GM12864 (cell line): ENCODE data around the gene ULK3.

Experiments used
- DNase-seq: peaks from one replicate; pipeline ENCODE4 v3.0.0-alpha.2; 2011; ENCODE audit warnings: low read depth
- H3K4me3 ChIP-seq: 2 replicates; pipeline ENCODE4 v1.5.1; 2011; ENCODE audit warnings: mild to moderate bottlenecking, low read depth, low read length, control low read depth
- CTCF ChIP-seq: IDR thresholded peaks from 2 replicates; pipeline ENCODE4 v1.5.1; 2011; ENCODE audit warnings: low read depth, mild to moderate bottlenecking, moderate library complexity, low read length, control low read depth, inconsistent platforms; ENCODE audit errors: missing control alignments

The ULK3 gene

DNA sequence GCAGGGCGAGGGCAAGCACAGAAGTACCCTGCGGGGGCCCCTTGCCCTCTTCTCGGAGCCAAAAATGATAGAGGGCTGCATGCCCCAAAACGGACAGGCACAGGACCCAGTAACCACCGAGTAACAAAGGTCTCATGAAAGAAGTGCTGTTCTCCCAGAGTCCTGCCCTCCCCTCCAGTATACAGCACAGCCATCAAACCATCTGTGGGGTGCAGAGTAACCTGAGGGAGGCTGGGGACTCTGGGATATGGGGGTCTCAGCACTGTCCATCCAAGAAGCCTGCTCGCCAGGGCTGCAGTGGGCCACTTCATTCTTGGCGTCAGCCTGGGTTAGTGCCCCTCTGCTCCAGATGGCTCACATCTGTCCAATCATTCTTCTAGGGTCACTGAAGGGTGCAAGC lies 6.1 kb downstream of the ULK3 start:
- no peak for TF ChIP-seq CTCF
- H3K4me3 ChIP-seq: no peak overlapping the region
- no peak for DNase-seq

DNA sequence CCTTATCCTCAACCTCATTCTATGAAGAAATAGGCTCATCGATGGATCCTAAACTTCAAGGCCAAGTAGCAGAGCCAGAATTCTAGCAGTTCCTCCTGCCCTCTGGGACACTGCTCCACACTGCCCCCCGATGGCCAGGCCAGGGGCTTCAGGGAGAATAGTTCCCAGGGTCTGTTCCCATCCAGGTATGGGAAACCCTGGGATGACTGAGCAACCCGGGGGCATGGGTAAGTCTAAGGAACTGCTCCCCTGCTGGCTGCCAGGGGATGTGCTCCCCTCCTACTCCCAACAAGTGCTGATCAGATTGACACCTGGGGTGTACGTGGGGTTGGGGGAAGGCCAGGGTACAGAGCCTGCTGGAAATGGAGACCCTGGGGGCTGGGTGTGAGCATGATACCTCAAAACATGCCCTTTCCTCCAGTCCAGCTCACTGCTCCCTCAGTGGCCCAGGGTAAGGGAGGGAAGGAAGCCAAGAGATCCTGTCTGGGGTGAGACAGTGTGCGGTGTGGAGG lies 7.6 kb downstream of the ULK3 start:
- no peak overlapping the region for H3K4me3 ChIP-seq
- DNase-seq: no peak
- peak; percentile 85 for TF ChIP-seq CTCF

DNA sequence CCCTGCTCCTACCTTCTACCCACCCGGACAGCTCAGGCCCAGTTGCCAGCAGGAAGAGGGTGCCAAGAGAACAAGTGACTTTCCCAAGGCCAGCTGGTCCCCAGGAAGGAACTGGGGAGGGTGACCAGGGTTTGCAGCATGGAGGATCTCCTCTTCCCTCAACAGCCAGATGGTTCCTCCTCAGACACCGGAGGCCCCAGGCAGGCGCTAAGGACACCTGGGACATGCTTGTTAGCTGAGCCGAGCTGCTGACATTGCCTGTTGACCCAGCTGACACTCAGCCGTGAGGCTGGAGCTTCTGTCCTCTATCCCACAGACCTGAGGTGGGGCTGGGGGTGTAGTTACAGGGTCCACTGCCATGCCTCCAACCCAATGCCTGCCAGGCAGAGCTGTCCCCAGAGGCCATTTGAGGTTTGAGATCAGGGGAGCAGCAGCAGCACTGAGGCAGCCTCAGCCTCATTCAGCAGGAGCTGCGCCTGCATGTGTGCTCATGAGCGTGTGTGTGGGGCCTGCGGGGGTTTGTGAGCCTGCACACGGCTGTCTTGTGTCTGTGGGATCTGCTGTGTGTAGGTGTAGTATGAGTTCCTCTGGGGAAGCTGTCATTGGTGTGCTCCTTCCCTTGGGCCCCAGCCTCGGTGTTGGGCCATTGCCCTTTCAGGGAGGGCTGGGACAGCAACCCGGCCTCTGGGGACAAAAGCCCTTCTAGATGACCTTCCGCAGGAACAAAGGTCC lies 9.4 kb downstream of the ULK3 start:
- no peak overlapping the region for H3K4me3 ChIP-seq
- DNase-seq: no peak
- TF ChIP-seq CTCF: no peak

GRCh38 chr15:74832826-74833225 lies 10.1 kb downstream of the ULK3 start:
- no peak for TF ChIP-seq CTCF
- DNase-seq: no peak
- H3K4me3 ChIP-seq: no peak overlapping the region

DNA sequence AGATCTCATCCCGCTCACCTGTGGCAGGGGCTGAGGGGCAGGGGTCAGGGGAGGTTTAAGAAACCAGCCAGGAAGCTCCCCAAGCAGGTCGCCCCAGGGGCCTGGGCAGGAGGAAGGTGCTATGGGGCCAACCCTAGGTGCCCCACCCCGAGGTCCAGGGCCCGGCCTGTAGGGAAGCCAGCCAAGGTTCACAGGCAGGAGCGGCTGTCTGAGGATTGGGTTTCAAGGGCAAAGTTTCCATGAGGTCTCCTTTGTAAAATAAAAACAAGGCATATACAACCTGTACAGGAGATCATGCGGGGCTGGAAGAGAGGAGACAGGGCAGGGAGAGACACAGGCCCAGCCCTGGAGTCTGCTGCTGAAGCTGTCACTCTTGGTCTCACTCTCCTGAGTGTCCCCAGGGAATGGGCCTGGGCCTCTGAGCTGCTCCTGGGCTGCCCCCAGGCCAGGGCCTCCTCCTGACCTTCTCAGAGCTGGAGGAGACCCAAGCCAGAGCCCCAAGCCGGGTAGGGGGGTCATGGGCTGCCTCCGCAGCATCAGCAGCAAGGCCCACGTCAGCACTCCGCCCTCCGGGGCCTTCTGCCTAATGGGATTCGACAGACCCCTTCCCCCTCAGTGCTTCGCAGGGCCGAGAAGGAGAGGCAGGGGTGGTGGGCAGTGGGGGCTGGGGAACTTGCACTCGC lies 11.0 kb downstream of the ULK3 start:
- no peak overlapping the region for H3K4me3 ChIP-seq
- no peak for TF ChIP-seq CTCF
- DNase-seq: no peak

- TF ChIP-seq CTCF: no peak
- no peak overlapping the region for H3K4me3 ChIP-seq
- no peak for DNase-seq
Observed at GRCh38 chr15:74830868-74831267, 12.1 kb downstream of the ULK3 start.
